Measurements from ENCODE around the gene BUD23. TPM values are rescaled to one million over a fixed set of nuclear protein-coding genes. Genes with fewer than 3 reads are reported as not detected.

The BUD23 gene
- total and polyA plus RNA-seq, 2 experiments from 2014 or later: 62.1 to 117 TPM

DNA sequence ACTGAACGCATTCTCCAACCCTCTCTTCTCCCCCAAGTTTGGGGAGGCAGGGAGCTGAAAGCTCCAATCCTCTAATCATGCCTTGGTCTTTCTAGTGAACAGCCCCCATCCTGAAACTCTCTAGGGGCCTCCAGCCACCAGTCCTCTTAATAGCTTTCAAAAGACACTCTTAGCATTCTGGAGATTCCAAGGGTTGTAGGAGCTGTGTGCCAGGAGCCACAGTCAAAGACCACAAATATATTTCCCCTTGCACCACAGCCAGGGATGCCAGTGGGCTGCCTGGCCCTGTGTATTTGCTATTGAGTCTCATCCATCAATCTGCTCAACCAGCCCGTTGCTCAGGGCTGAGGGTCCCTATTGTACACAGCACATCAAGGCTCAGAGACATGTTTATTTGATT lies 40.6 kb upstream of the BUD23 start (continued):
- TF ChIP-seq, protein P1, sequence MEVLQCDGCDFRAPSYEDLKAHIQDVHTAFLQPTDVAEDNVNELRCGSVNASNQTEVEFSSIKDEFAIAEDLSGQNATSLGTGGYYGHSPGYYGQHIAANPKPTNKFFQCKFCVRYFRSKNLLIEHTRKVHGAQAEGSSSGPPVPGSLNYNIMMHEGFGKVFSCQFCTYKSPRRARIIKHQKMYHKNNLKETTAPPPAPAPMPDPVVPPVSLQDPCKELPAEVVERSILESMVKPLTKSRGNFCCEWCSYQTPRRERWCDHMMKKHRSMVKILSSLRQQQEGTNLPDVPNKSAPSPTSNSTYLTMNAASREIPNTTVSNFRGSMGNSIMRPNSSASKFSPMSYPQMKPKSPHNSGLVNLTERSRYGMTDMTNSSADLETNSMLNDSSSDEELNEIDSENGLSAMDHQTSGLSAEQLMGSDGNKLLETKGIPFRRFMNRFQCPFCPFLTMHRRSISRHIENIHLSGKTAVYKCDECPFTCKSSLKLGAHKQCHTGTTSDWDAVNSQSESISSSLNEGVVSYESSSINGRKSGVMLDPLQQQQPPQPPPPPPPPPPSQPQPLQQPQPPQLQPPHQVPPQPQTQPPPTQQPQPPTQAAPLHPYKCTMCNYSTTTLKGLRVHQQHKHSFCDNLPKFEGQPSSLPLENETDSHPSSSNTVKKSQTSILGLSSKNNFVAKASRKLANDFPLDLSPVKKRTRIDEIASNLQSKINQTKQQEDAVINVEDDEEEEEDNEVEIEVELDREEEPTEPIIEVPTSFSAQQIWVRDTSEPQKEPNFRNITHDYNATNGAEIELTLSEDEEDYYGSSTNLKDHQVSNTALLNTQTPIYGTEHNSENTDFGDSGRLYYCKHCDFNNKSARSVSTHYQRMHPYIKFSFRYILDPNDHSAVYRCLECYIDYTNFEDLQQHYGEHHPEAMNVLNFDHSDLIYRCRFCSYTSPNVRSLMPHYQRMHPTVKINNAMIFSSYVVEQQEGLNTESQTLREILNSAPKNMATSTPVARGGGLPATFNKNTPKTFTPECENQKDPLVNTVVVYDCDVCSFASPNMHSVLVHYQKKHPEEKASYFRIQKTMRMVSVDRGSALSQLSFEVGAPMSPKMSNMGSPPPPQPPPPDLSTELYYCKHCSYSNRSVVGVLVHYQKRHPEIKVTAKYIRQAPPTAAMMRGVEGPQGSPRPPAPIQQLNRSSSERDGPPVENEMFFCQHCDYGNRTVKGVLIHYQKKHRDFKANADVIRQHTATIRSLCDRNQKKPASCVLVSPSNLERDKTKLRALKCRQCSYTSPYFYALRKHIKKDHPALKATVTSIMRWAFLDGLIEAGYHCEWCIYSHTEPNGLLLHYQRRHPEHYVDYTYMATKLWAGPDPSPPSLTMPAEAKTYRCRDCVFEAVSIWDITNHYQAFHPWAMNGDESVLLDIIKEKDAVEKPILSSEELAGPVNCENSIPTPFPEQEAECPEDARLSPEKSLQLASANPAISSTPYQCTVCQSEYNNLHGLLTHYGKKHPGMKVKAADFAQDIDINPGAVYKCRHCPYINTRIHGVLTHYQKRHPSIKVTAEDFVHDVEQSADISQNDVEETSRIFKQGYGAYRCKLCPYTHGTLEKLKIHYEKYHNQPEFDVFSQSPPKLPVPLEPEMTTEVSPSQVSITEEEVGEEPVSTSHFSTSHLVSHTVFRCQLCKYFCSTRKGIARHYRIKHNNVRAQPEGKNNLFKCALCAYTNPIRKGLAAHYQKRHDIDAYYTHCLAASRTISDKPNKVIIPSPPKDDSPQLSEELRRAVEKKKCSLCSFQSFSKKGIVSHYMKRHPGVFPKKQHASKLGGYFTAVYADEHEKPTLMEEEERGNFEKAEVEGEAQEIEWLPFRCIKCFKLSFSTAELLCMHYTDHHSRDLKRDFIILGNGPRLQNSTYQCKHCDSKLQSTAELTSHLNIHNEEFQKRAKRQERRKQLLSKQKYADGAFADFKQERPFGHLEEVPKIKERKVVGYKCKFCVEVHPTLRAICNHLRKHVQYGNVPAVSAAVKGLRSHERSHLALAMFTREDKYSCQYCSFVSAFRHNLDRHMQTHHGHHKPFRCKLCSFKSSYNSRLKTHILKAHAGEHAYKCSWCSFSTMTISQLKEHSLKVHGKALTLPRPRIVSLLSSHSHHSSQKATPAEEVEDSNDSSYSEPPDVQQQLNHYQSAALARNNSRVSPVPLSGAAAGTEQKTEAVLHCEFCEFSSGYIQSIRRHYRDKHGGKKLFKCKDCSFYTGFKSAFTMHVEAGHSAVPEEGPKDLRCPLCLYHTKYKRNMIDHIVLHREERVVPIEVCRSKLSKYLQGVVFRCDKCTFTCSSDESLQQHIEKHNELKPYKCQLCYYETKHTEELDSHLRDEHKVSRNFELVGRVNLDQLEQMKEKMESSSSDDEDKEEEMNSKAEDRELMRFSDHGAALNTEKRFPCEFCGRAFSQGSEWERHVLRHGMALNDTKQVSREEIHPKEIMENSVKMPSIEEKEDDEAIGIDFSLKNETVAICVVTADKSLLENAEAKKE (CRISPR knock-in tag; IDR thresholded peaks at IDR 0.05): no peak
- TF ChIP-seq, protein P2, sequence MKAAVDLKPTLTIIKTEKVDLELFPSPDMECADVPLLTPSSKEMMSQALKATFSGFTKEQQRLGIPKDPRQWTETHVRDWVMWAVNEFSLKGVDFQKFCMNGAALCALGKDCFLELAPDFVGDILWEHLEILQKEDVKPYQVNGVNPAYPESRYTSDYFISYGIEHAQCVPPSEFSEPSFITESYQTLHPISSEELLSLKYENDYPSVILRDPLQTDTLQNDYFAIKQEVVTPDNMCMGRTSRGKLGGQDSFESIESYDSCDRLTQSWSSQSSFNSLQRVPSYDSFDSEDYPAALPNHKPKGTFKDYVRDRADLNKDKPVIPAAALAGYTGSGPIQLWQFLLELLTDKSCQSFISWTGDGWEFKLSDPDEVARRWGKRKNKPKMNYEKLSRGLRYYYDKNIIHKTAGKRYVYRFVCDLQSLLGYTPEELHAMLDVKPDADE (IDR thresholded peaks at IDR 0.05): no peak
- TF ChIP-seq CREB1 (CRISPR knock-in tag; IDR thresholded peaks at IDR 0.05; ENCODE audit: low read depth) (no peak), EZH2phosphoT487 (IDR thresholded peaks at IDR 0.05; ENCODE audit: unreplicated experiment) (no peak), EZH2 (IDR thresholded peaks at IDR 0.05; ENCODE audit: low read depth, unreplicated experiment) (no peak), ZNF331 (CRISPR knock-in tag; IDR thresholded peaks at IDR 0.05; ENCODE audit: low read depth) (no peak), STAT1 (IDR thresholded peaks at IDR 0.05; ENCODE audit: unreplicated experiment) (no peak), NANOG (IDR thresholded peaks at IDR 0.05; ENCODE audit: borderline replicate concordance) (no peak)
- TF ChIP-seq, protein P3, sequence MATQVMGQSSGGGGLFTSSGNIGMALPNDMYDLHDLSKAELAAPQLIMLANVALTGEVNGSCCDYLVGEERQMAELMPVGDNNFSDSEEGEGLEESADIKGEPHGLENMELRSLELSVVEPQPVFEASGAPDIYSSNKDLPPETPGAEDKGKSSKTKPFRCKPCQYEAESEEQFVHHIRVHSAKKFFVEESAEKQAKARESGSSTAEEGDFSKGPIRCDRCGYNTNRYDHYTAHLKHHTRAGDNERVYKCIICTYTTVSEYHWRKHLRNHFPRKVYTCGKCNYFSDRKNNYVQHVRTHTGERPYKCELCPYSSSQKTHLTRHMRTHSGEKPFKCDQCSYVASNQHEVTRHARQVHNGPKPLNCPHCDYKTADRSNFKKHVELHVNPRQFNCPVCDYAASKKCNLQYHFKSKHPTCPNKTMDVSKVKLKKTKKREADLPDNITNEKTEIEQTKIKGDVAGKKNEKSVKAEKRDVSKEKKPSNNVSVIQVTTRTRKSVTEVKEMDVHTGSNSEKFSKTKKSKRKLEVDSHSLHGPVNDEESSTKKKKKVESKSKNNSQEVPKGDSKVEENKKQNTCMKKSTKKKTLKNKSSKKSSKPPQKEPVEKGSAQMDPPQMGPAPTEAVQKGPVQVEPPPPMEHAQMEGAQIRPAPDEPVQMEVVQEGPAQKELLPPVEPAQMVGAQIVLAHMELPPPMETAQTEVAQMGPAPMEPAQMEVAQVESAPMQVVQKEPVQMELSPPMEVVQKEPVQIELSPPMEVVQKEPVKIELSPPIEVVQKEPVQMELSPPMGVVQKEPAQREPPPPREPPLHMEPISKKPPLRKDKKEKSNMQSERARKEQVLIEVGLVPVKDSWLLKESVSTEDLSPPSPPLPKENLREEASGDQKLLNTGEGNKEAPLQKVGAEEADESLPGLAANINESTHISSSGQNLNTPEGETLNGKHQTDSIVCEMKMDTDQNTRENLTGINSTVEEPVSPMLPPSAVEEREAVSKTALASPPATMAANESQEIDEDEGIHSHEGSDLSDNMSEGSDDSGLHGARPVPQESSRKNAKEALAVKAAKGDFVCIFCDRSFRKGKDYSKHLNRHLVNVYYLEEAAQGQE (IDR thresholded peaks at IDR 0.05; ENCODE audit: unreplicated experiment): no peak
- TF ChIP-seq, protein P4, sequence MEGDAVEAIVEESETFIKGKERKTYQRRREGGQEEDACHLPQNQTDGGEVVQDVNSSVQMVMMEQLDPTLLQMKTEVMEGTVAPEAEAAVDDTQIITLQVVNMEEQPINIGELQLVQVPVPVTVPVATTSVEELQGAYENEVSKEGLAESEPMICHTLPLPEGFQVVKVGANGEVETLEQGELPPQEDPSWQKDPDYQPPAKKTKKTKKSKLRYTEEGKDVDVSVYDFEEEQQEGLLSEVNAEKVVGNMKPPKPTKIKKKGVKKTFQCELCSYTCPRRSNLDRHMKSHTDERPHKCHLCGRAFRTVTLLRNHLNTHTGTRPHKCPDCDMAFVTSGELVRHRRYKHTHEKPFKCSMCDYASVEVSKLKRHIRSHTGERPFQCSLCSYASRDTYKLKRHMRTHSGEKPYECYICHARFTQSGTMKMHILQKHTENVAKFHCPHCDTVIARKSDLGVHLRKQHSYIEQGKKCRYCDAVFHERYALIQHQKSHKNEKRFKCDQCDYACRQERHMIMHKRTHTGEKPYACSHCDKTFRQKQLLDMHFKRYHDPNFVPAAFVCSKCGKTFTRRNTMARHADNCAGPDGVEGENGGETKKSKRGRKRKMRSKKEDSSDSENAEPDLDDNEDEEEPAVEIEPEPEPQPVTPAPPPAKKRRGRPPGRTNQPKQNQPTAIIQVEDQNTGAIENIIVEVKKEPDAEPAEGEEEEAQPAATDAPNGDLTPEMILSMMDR (conservative IDR thresholded peaks at IDR 0.05; ENCODE audit: low read depth in 2 of 2): no peak

Data from GM23338 (cell line).